HCT116 (cell line): ENCODE results near the gene RNF113B.

Experiments used
- ATF3 ChIP-seq: IDR thresholded peaks from 2 replicates; pipeline ENCODE4 v1.6.1; 2012
- CEBPB ChIP-seq: IDR thresholded peaks from 2 replicates; pipeline ENCODE4 v1.6.1; 2012; ENCODE audit warnings: low read depth
- CTCF ChIP-seq, 3 experiments: fragments of 200-600 bp in 1 of 3; sonication (generic) in 1 of 3; IDR thresholded peaks in 2 of 3; conservative IDR thresholded peaks in 1 of 3; 2 replicates each; pipeline ENCODE4 v1.5.1; 2012 to 2017; ENCODE audit warnings: low read depth in 2 of 3, low read length in 2 of 3, antibody characterized with exemption in 1 of 3, borderline replicate concordance in 1 of 3, control low read depth in 1 of 3, mild to moderate bottlenecking in 1 of 3, mixed read lengths in 1 of 3, mixed run types in 1 of 3, moderate library complexity in 1 of 3; ENCODE audit not compliant: insufficient read depth in 1 of 3
- ELF1 ChIP-seq: IDR thresholded peaks from 2 replicates; pipeline ENCODE4 v1.6.1; 2012; ENCODE audit warnings: low read depth, borderline replicate concordance
- EZH2phosphoT487 ChIP-seq: fragments of 200-600 bp; IDR thresholded peaks from 2 replicates; pipeline ENCODE4 v1.6.1; 2018; ENCODE audit warnings: antibody characterized with exemption, borderline replicate concordance
- JUND ChIP-seq: IDR thresholded peaks from 2 replicates; pipeline ENCODE4 v1.6.1; 2012
- MAX ChIP-seq: IDR thresholded peaks from 2 replicates; pipeline ENCODE4 v1.6.1; 2012
- POLR2A ChIP-seq: IDR thresholded peaks from 2 replicates; pipeline ENCODE4 v1.7.0; 2011; ENCODE audit warnings: borderline replicate concordance; ENCODE audit not compliant: insufficient read depth, insufficient read length; ENCODE audit errors: extremely low read depth
- POLR2AphosphoS5 ChIP-seq: IDR thresholded peaks from 2 replicates; pipeline ENCODE4 v1.6.1; 2011; ENCODE audit warnings: mild to moderate bottlenecking, low read depth, low read length, moderate library complexity
- REST ChIP-seq: IDR thresholded peaks from 2 replicates; pipeline ENCODE4 v1.6.1; 2012; ENCODE audit warnings: low read depth
- SIN3A ChIP-seq: IDR thresholded peaks from 2 replicates; pipeline ENCODE4 v1.6.1; 2012; ENCODE audit warnings: low read depth
- ZNF274 ChIP-seq: fragments of 200-500 bp; sonication (Bioruptor generic); IDR thresholded peaks from 2 replicates; pipeline ENCODE4 v1.6.1; 2014; ENCODE audit warnings: mild to moderate bottlenecking, low read depth, low read length, inconsistent platforms

- no peak for TF ChIP-seq SIN3A
- TF ChIP-seq JUND = no peak
- TF ChIP-seq CEBPB = no peak
- no peak for TF ChIP-seq ATF3
- no peak for TF ChIP-seq ZNF274
- no peak for TF ChIP-seq POLR2A
- TF ChIP-seq CTCF (IDR thresholded peaks at IDR 0.05 in 2 of 3, conservative IDR thresholded peaks at IDR 0.05 in 1 of 3; ENCODE audit: borderline replicate concordance in 1 of 3, insufficient read depth in 1 of 3, low read depth in 2 of 3, low read length in 2 of 3) = no peak
- no peak for TF ChIP-seq POLR2AphosphoS5
- no peak for TF ChIP-seq ELF1
- TF ChIP-seq REST = no peak
- TF ChIP-seq MAX = no peak
- no peak for TF ChIP-seq EZH2phosphoT487
Measured at GRCh38 chr13:98213354-98213753, 36.3 kb upstream of the RNF113B start.
